ENCODE data around the gene CLASP1.
"Not testable (repeated sequence)": the region's sequence is repeated elsewhere in the genome, so short reads cannot be mapped to it uniquely, and the experiment has no call there.

Gene CLASP1

GRCh38 chr2:121349721-121350401 lies 299.4 kb downstream of the CLASP1 start:
- Histone ChIP-seq H3K4me3 (no peak overlapping the region), H3K27ac (no peak overlapping the region)
- no peak for TF ChIP-seq CTCF (IDR thresholded peaks at IDR 0.05)
- DNase-seq (ENCODE audit: low spot score) = no peak

- H3K4me3 ChIP-seq = no peak overlapping the region
- no peak for TF ChIP-seq CTCF (IDR thresholded peaks at IDR 0.05)
- DNase-seq (ENCODE audit: low spot score) = no peak
- H3K27ac ChIP-seq = no peak overlapping the region
These were observed 301.0 kb downstream of the CLASP1 start for GRCh38 chr2:121348128-121348740.

GRCh38 chr2:121346859-121347258 lies 302.4 kb downstream of the CLASP1 start:
- TF ChIP-seq CTCF (IDR thresholded peaks at IDR 0.05) = no peak
- Histone ChIP-seq H3K4me3 (no peak overlapping the region), H3K27ac (no peak overlapping the region)
- DNase-seq (ENCODE audit: low spot score) = no peak

GRCh38 chr2:121346407-121346806 lies 302.9 kb downstream of the CLASP1 start:
- Histone ChIP-seq H3K27ac (no peak overlapping the region), H3K4me3 (no peak overlapping the region)
- no peak for DNase-seq (ENCODE audit: low spot score)
- no peak for TF ChIP-seq CTCF (IDR thresholded peaks at IDR 0.05)

- H3K4me3 ChIP-seq = no peak overlapping the region
- no peak for TF ChIP-seq CTCF (IDR thresholded peaks at IDR 0.05)
- no peak for DNase-seq (ENCODE audit: low spot score)
- H3K27ac ChIP-seq = no peak overlapping the region
These were observed 303.4 kb downstream of the CLASP1 start for GRCh38 chr2:121345887-121346286.

GRCh38 chr2:121345101-121345500 lies 304.2 kb downstream of the CLASP1 start:
- Histone ChIP-seq H3K4me3 (no peak overlapping the region), H3K27ac (no peak overlapping the region)
- DNase-seq (ENCODE audit: low spot score) = no peak
- no peak for TF ChIP-seq CTCF (IDR thresholded peaks at IDR 0.05)

GRCh38 chr2:121343828-121344399 lies 305.3 kb downstream of the CLASP1 start:
- not testable (repeated sequence) for DNase-seq (ENCODE audit: low spot score); H3K4me3 ChIP-seq; H3K27ac ChIP-seq

Measured in coronary artery (tissue), 2 donors.